ENCODE data around the gene RASSF3. TPM values are rescaled to one million over a fixed set of nuclear protein-coding genes. Genes with fewer than 3 reads are reported as not detected.

The RASSF3 gene
- total and polyA plus RNA-seq, 2 donors from 2014 or later = 8.2 to 35.6 TPM

DNA sequence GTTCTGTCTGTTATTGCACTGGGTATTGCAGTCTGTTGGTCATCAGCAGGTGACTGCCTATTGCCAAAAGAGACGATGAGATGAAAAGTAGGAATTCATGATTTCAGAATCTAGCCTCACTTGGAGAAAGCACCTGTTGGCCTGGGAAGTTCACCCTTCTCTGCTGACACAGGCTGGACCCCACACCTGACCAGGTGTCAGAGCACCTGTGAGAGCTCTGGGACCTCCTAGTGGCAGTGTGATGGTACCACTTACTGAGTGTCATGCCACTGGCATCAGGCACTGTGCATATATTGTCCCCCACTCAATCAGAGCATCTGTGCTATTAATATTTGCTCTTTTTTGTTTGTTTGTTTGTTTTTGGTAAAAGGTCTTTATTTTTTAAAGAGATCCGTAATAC, 68.0 kb downstream of the RASSF3 start:
- TF ChIP-seq, protein P1, sequence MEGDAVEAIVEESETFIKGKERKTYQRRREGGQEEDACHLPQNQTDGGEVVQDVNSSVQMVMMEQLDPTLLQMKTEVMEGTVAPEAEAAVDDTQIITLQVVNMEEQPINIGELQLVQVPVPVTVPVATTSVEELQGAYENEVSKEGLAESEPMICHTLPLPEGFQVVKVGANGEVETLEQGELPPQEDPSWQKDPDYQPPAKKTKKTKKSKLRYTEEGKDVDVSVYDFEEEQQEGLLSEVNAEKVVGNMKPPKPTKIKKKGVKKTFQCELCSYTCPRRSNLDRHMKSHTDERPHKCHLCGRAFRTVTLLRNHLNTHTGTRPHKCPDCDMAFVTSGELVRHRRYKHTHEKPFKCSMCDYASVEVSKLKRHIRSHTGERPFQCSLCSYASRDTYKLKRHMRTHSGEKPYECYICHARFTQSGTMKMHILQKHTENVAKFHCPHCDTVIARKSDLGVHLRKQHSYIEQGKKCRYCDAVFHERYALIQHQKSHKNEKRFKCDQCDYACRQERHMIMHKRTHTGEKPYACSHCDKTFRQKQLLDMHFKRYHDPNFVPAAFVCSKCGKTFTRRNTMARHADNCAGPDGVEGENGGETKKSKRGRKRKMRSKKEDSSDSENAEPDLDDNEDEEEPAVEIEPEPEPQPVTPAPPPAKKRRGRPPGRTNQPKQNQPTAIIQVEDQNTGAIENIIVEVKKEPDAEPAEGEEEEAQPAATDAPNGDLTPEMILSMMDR (IDR thresholded peaks at IDR 0.05; ENCODE audit: borderline replicate concordance, extremely low read depth, insufficient read depth) = no peak
- peaks cover 3 to 5% (median 3%) of the 10 kb centered on the region in 3 donors for H3K4me1 ChIP-seq (ENCODE audit: control insufficient read depth in 2 of 3, insufficient read depth in 2 of 3, low read depth in 1 of 3, low read length in 3 of 3)
- no peak overlapping the region for H3K27ac ChIP-seq (ENCODE audit: low read depth in 2 of 2, low read length in 2 of 2)
- FAIRE-seq (no peak), DNase-seq (no peak)
- H3K36me3 ChIP-seq (ENCODE audit: control insufficient read depth in 2 of 3, insufficient read depth in 3 of 3, low read length in 3 of 3) = no peaks in the 10 kb centered on the region
- no peaks in the 10 kb centered on the region for H3K27me3 ChIP-seq (ENCODE audit: control insufficient read depth, insufficient read depth, low read length)
- H3K9me3 ChIP-seq (ENCODE audit: control insufficient read depth in 2 of 3, insufficient read depth in 1 of 3, low read length in 3 of 3) = no peaks in the 10 kb centered on the region
- no peak overlapping the region for H3K4me3 ChIP-seq (ENCODE audit: low read length in 3 of 3)
- H3K9ac ChIP-seq (ENCODE audit: low read length in 3 of 3) = no peak overlapping the region
- intact Hi-C loops (cut with DNase I) = no loop called here

DNA sequence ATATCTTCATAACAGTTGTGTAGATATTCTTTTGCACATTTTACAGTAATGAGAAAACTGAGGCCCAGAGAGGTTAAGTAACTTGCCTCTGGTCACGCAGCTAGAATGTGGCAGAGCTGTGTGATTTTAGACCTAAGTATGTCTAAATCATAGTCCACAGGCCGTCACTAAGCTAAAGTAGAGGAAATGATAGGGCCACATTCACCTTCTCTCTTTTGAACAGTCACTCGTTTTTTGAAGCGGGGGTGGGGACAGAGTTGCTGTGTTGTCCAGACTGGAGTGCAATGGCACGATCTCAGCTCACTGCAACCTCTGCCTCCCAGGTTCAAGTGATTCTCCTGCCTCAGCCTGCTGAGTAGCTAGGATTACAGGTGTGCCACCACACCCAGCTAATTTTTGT, 68.5 kb downstream of the RASSF3 start:
- TF ChIP-seq, protein P1 (IDR thresholded peaks at IDR 0.05; ENCODE audit: borderline replicate concordance, extremely low read depth, insufficient read depth) = no peak
- H3K36me3 ChIP-seq (ENCODE audit: control insufficient read depth in 2 of 3, insufficient read depth in 3 of 3, low read length in 3 of 3) = no peaks in the 10 kb centered on the region
- intact Hi-C loops (cut with DNase I) = no loop called here
- peaks cover 2 to 3% (median 3%) of the 10 kb centered on the region in 3 donors for H3K4me1 ChIP-seq (ENCODE audit: control insufficient read depth in 2 of 3, insufficient read depth in 2 of 3, low read depth in 1 of 3, low read length in 3 of 3)
- DNase-seq = no peak
- no peak overlapping the region for H3K4me3 ChIP-seq (ENCODE audit: low read length in 3 of 3)
- no peaks in the 10 kb centered on the region for H3K9me3 ChIP-seq (ENCODE audit: control insufficient read depth in 2 of 3, insufficient read depth in 1 of 3, low read length in 3 of 3)
- no peaks in the 10 kb centered on the region for H3K27me3 ChIP-seq (ENCODE audit: control insufficient read depth, insufficient read depth, low read length)
- H3K9ac ChIP-seq (ENCODE audit: low read length in 3 of 3) = no peak overlapping the region
- H3K27ac ChIP-seq (ENCODE audit: low read depth in 2 of 2, low read length in 2 of 2) = no peak overlapping the region
- FAIRE-seq = no peak

DNA sequence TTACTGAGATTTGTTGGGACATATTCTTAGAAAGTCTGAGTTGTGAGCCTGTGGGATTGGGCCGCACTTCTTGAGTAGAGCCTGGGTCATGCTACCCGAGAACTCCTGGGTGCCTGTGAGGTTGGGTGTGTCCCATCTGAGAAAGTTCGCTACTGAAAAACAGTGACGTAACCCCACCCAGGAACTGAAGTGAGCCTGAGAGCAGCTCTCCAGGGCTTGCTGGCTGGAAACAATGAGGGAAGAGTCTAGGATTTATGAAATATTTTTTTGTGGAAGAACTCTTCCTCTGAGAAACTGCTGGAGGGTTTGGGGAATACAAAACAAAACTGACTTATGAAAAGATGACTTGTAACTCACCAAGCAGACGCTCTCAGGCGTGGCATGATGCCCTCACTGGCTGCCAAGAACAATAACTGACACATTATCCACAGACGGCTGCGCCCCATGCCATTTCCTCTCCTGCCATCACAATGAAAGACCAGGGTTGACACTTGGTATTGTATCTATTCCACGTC, 69.2 kb downstream of the RASSF3 start:
- H3K4me1 ChIP-seq (ENCODE audit: control insufficient read depth in 2 of 3, insufficient read depth in 2 of 3, low read depth in 1 of 3, low read length in 3 of 3) = peaks cover 0 to 3% (median 2%) of the 10 kb centered on the region in 3 donors
- FAIRE-seq (no peak), DNase-seq (peak in 1 of 5 donors; percentile 83)
- no peaks in the 10 kb centered on the region for H3K9me3 ChIP-seq (ENCODE audit: control insufficient read depth in 2 of 3, insufficient read depth in 1 of 3, low read length in 3 of 3)
- H3K27ac ChIP-seq (ENCODE audit: low read depth in 2 of 2, low read length in 2 of 2) = peak overlapping the region in 1 of 2 donors; percentile 9
- no peaks in the 10 kb centered on the region for H3K27me3 ChIP-seq (ENCODE audit: control insufficient read depth, insufficient read depth, low read length)
- TF ChIP-seq, protein P1 (IDR thresholded peaks at IDR 0.05; ENCODE audit: borderline replicate concordance, extremely low read depth, insufficient read depth) = no peak
- no peak overlapping the region for H3K9ac ChIP-seq (ENCODE audit: low read length in 3 of 3)
- H3K4me3 ChIP-seq (ENCODE audit: low read length in 3 of 3) = no peak overlapping the region
- H3K36me3 ChIP-seq (ENCODE audit: control insufficient read depth in 2 of 3, insufficient read depth in 3 of 3, low read length in 3 of 3) = no peaks in the 10 kb centered on the region
- intact Hi-C loops (cut with DNase I) = no loop called here

DNA sequence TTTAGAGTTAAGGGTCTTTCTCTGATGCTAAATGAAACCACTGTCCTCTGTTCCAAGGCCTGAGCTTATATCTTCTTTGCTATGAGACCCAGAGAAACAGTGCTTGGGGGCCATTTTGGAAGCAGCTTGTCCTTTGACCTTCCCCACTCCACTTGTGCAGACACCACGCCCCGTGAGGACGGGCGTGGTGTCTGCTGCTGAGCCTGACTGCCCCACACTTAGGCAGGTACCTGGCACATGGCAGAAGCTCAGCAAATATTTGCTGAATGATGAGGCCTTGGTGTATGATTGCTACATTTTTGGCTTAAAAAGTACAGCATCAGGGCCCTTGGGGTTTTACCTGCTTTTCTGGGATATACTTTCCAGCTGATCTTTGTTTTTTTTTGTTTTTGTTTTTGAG, 69.9 kb downstream of the RASSF3 start:
- DNase-seq (no peak), FAIRE-seq (no peak)
- Histone ChIP-seq H3K36me3 (ENCODE audit: control insufficient read depth in 2 of 3, insufficient read depth in 3 of 3, low read length in 3 of 3) (no peaks in the 10 kb centered on the region), H3K27me3 (ENCODE audit: control insufficient read depth, insufficient read depth, low read length) (no peaks in the 10 kb centered on the region), H3K27ac (ENCODE audit: low read depth in 2 of 2, low read length in 2 of 2) (peak overlapping the region in 1 of 2 donors; percentile 9), H3K9ac (ENCODE audit: low read length in 3 of 3) (no peak overlapping the region), H3K4me3 (ENCODE audit: low read length in 3 of 3) (no peak overlapping the region), H3K9me3 (ENCODE audit: control insufficient read depth in 2 of 3, insufficient read depth in 1 of 3, low read length in 3 of 3) (no peaks in the 10 kb centered on the region), H3K4me1 (ENCODE audit: control insufficient read depth in 2 of 3, insufficient read depth in 2 of 3, low read depth in 1 of 3, low read length in 3 of 3) (peaks cover 0 to 3% (median 2%) of the 10 kb centered on the region in 3 donors)
- intact Hi-C loops (cut with DNase I) = no loop called here
- TF ChIP-seq, protein P1 (IDR thresholded peaks at IDR 0.05; ENCODE audit: borderline replicate concordance, extremely low read depth, insufficient read depth) = no peak
